Omental fat pad (tissue), 4 donors: Measurements from ENCODE around the gene DLX6. TPM values are rescaled to one million over a fixed set of nuclear protein-coding genes. Genes with fewer than 3 reads are reported as not detected.
A peak's percentile ranks its signal among the peaks of the same experiment; 100 is the strongest.

Experiments
- ATAC-seq: fragments of 150-250 bp; one replicate; pipeline ENCODE4 v1.9.1; 2016; ENCODE audit warnings: mild to moderate bottlenecking, moderate library complexity; ENCODE audit not compliant: low FRiP score
- DNase-seq: peaks from one replicate; pipeline ENCODE4 v3.0.0-alpha.2; 2019; ENCODE audit warnings: low spot score
- total RNA-seq, 4 donors: library from RNA; depleted of rRNA; stranded (reverse); fragments of >200 nt; gene quantifications; one replicate each; pipeline ENCODE4 v1.1.0, GENCODE V29; 2016
- TF ChIP-seq, protein P1 (sequence below), 3 donors: fragments of 450-650 bp; IDR thresholded peaks; one replicate each; pipeline ENCODE4 v1.5.1; 2016 to 2017; ENCODE audit warnings: antibody characterized with exemption in 3 of 3, mild to moderate bottlenecking in 3 of 3, moderate library complexity in 2 of 3

Gene DLX6
- total RNA-seq, 4 donors from 2014 or later, result not detected

DNA sequence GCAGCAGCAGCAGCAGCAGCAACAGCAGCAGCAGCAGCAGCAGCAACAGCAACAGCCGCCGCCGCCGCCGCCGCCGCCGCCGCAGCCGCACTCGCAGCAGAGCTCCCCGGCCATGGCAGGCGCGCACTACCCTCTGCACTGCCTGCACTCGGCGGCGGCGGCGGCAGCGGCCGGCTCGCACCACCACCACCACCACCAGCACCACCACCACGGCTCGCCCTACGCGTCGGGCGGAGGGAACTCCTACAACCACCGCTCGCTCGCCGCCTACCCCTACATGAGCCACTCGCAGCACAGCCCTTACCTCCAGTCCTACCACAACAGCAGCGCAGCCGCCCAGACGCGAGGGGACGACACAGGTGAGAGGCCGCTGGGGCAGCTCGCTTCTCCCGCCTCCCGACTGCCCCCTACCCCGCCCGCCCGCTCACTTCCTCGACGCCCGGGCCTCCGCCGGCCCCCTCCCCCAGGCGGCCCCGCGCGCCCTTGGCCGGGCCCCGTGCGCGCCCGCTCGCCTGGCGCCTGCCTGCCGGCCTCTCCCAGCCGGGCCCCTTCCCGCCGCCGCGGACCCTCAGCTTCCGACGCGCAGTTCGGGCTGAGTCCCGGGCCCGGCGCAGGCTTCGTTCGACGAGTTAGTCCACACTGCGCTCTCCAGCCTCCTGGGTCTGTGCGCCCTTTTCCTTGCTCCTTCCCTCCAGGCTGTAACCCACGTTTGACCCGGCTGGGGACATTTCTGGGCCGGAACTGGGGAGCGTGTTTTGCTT lies 882 bp downstream of the DLX6 start:
- DNase-seq (no peak), ATAC-seq (peak; percentile 49)

DNA sequence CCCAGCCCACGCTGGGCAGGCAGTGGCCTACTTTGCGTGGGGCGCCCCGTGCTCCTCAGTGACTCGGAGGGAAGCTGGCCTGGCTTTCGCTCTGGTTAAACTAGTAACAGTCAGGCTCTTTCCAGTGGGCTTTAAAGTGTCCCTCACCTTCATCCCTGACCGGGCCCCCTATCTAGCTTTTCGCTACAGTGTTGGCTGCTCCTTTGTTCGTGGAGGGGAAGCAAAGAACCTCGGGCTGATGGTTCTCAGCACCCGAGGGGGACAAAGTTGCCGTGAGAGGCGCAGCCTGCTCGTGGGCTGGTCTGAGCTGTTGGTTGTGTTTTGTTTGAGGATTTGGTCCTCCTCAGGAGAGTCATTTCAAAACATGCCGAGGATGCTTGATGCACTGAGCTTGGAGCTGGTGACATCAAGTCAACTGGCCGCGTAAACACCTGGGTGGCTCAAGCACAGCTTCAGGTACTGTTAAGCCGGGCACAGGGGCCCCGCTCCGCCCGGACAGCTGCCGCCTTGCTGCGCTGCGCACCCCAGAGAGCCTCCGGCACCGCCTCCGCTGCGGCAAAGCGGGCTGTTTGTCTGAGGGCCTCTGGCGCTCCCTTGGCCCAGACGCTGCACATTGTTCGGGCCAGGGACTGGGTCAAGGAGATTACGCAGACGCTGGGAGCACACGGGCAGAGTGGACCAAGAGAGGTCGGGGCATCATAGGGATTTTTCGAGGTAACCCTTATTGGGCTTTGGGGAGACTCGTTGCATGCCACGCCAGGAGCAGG lies 1.6 kb downstream of the DLX6 start:
- TF ChIP-seq, protein P1, sequence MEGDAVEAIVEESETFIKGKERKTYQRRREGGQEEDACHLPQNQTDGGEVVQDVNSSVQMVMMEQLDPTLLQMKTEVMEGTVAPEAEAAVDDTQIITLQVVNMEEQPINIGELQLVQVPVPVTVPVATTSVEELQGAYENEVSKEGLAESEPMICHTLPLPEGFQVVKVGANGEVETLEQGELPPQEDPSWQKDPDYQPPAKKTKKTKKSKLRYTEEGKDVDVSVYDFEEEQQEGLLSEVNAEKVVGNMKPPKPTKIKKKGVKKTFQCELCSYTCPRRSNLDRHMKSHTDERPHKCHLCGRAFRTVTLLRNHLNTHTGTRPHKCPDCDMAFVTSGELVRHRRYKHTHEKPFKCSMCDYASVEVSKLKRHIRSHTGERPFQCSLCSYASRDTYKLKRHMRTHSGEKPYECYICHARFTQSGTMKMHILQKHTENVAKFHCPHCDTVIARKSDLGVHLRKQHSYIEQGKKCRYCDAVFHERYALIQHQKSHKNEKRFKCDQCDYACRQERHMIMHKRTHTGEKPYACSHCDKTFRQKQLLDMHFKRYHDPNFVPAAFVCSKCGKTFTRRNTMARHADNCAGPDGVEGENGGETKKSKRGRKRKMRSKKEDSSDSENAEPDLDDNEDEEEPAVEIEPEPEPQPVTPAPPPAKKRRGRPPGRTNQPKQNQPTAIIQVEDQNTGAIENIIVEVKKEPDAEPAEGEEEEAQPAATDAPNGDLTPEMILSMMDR (IDR thresholded peaks at IDR 0.05), result no peak
- ATAC-seq, result no peak
- DNase-seq, result no peak

More for the DNA sequence above, 882 bp downstream of the DLX6 start:
- TF ChIP-seq, protein P1 (IDR thresholded peaks at IDR 0.05), result no peak

DNA sequence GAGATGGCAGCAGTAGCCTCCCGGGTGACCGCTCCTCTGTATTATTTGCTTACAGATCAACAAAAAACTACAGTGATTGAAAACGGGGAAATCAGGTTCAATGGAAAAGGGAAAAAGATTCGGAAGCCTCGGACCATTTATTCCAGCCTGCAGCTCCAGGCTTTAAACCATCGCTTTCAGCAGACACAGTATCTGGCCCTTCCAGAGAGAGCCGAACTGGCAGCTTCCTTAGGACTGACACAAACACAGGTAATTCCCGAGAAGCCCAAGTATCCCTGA lies 2.2 kb downstream of the DLX6 start:
- DNase-seq, result no peak
- ATAC-seq, result no peak
- TF ChIP-seq, protein P1 (IDR thresholded peaks at IDR 0.05), result no peak

DNA sequence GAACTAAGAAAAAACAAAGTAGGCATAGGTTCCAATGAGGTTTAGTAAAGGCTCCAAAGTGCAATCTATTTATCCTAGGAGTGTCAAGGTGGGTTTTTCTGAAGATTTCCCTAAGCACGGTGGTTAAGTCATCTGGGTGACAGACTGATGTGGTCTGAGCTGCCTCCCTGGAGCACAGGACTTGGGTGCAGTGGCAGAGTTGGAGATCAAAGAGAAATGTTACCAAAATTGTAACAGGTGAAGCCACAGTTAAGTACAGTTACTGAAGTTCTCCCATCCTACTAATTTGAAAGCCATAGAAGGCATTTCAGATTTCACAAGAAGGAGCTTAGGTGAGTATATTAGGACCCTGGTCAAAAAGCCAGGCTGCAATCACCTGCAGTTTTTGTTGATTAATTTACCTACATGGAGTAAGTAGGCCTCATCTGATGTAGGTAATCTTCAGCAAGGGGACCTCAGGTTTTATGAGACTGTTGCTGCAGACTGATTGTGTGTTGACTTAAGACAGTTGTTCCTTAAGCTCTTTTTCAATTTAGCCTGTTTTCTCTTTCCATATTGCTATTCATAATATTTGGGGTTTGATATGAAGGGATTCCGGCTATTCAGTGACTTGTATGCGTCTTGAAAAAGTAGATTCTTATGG lies 3.0 kb downstream of the DLX6 start:
- DNase-seq (no peak), ATAC-seq (no peak)
- TF ChIP-seq, protein P1 (IDR thresholded peaks at IDR 0.05), result no peak

GRCh38 chr7:97009753-97010732 lies 4.7 kb downstream of the DLX6 start:
- TF ChIP-seq, protein P1 (IDR thresholded peaks at IDR 0.05), result no peak
- ATAC-seq, result no peak
- DNase-seq, result no peak

- TF ChIP-seq, protein P1 (IDR thresholded peaks at IDR 0.05), result no peak
- DNase-seq (no peak), ATAC-seq (no peak)
Observed at GRCh38 chr7:97011104-97011503, 5.8 kb downstream of the DLX6 start.
